ENCODE measurements around the gene NXPH2.

NXPH2 gene

GRCh38 chr2:138637686-138638085 is 142.5 kb downstream of the NXPH2 start:
- no peak for DNase-seq (ENCODE audit: low read depth, low spot score)
- in situ Hi-C loops (cut with HindIII; ENCODE audit: low sequenced_read_pairs), result no loop called here
- TF ChIP-seq CTCF (IDR thresholded peaks at IDR 0.05; ENCODE audit: low read depth, low read length), result no peak
- no peak overlapping the region for H3K4me3 ChIP-seq (ENCODE audit: low read depth, low read length)

GRCh38 chr2:138637061-138637460 is 143.1 kb downstream of the NXPH2 start:
- no peak overlapping the region for H3K4me3 ChIP-seq (ENCODE audit: low read depth, low read length)
- in situ Hi-C loops (cut with HindIII; ENCODE audit: low sequenced_read_pairs), result no loop called here
- DNase-seq (ENCODE audit: low read depth, low spot score), result no peak
- no peak for TF ChIP-seq CTCF (IDR thresholded peaks at IDR 0.05; ENCODE audit: low read depth, low read length)

- no peak overlapping the region for H3K4me3 ChIP-seq (ENCODE audit: low read depth, low read length)
- no peak for TF ChIP-seq CTCF (IDR thresholded peaks at IDR 0.05; ENCODE audit: low read depth, low read length)
- no peak for DNase-seq (ENCODE audit: low read depth, low spot score)
- in situ Hi-C loops (cut with HindIII; ENCODE audit: low sequenced_read_pairs), result no loop called here
Measured at GRCh38 chr2:138633049-138633448, 147.1 kb downstream of the NXPH2 start.

GRCh38 chr2:138632066-138632620 is 148.0 kb downstream of the NXPH2 start:
- H3K4me3 ChIP-seq (ENCODE audit: low read depth, low read length), result no peak overlapping the region
- in situ Hi-C loops (cut with HindIII; ENCODE audit: low sequenced_read_pairs), result no loop called here
- no peak for TF ChIP-seq CTCF (IDR thresholded peaks at IDR 0.05; ENCODE audit: low read depth, low read length)
- peak; percentile 39 for DNase-seq (ENCODE audit: low read depth, low spot score)

GRCh38 chr2:138630164-138630563 is 150.0 kb downstream of the NXPH2 start:
- no peak for TF ChIP-seq CTCF (IDR thresholded peaks at IDR 0.05; ENCODE audit: low read depth, low read length)
- in situ Hi-C loops (cut with HindIII; ENCODE audit: low sequenced_read_pairs), result no loop called here
- no peak for DNase-seq (ENCODE audit: low read depth, low spot score)
- no peak overlapping the region for H3K4me3 ChIP-seq (ENCODE audit: low read depth, low read length)

DNA sequence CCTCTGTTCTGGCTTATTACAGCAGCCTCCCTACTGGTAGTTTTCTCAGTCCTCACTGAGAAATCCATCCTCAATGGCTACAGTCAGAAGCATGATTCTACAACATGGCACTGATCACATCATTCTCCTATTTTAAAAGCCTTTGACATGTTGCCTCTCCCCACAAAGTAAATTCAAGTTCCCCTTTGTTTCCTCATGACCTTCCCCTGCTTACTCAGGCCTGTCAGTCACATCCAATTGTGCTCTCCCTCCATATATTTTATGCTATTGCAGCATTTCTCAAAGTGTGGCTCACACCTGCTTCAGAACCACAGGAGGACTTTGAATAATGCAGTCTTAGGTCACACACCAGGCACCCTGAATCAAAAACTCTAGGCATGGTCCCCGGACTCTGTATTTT is 154.0 kb downstream of the NXPH2 start:
- H3K4me3 ChIP-seq (ENCODE audit: low read depth, low read length), result no peak overlapping the region
- no peak for DNase-seq (ENCODE audit: low read depth, low spot score)

More for the DNA sequence above, 154.0 kb downstream of the NXPH2 start:
- no peak for TF ChIP-seq CTCF (IDR thresholded peaks at IDR 0.05; ENCODE audit: low read depth, low read length)
- in situ Hi-C loops (cut with HindIII; ENCODE audit: low sequenced_read_pairs), result no loop called here

Measured in astrocyte of the spinal cord (primary cell).